Right atrium auricular region (tissue), 2 donors: ENCODE data around the gene UVSSA. TPM values are rescaled to one million over a fixed set of nuclear protein-coding genes. Genes with fewer than 3 reads are reported as not detected.
"Not testable (repeated sequence)": the region's sequence is repeated elsewhere in the genome, so short reads cannot be mapped to it uniquely, and the experiment has no call there.

Experiments used
- DNase-seq: peaks from one replicate; pipeline ENCODE4 v3.0.0-alpha.2; 2019; ENCODE audit warnings: low spot score
- H3K27ac ChIP-seq, 2 donors: fragments of 200-600 bp; sonication (generic); 1 replicate in 1 of 2; 2 replicates in 1 of 2; pipeline ENCODE4 v1.5.1; 2016 to 2019
- H3K27me3 ChIP-seq, 2 donors: fragments of 200-600 bp; sonication (generic); one replicate each; pipeline versions ENCODE4 v1.5.1 to v1.6.0; 2017 to 2019
- H3K36me3 ChIP-seq: fragments of 200-600 bp; sonication (generic); one replicate; pipeline ENCODE4 v1.5.1; 2016
- H3K4me1 ChIP-seq, 2 donors: fragments of 200-600 bp; sonication (generic); one replicate each; pipeline versions ENCODE4 v1.5.1 to v1.6.0; 2017 to 2019
- H3K4me3 ChIP-seq, 2 donors: fragments of 200-600 bp; sonication (generic); 1 replicate in 1 of 2; 2 replicates in 1 of 2; pipeline ENCODE4 v1.5.1; 2017 to 2019; ENCODE audit warnings: mild to moderate bottlenecking in 1 of 2, moderate library complexity in 1 of 2
- H3K9me3 ChIP-seq, 2 donors: fragments of 200-600 bp; sonication (generic); one replicate each; pipeline ENCODE4 v1.5.1; 2019
- CTCF ChIP-seq, 2 donors: fragments of 200-600 bp; sonication (generic); IDR thresholded peaks; one replicate each; pipeline ENCODE4 v1.5.1; 2019; ENCODE audit warnings: antibody characterized with exemption in 2 of 2
- total RNA-seq, 2 donors: library from RNA; depleted of rRNA; stranded (reverse); fragments of >200 nt; gene quantifications; one replicate each; pipeline ENCODE4 v1.1.0, GENCODE V29; 2016

Gene UVSSA
- total RNA-seq, 2 donors from 2014 or later, result 4.4 to 7.5 TPM

- Histone ChIP-seq H3K4me1 (no peaks in the 10 kb centered on the region), H3K4me3 (no peak overlapping the region), H3K9me3 (no peaks in the 10 kb centered on the region), H3K36me3 (no peaks in the 10 kb centered on the region), H3K27me3 (peaks cover 0 to 9% of the 10 kb centered on the region in 2 donors), H3K27ac (no peak overlapping the region)
- no peak for TF ChIP-seq CTCF (IDR thresholded peaks at IDR 0.05)
- peak; percentile 42 for DNase-seq
Observed at GRCh38 chr4:1418494-1419285, 71.7 kb downstream of the UVSSA start.

- DNase-seq, result peak; percentile 16
- H3K27me3 ChIP-seq, result peaks cover 0 to 3% of the 10 kb centered on the region in 2 donors
- H3K9me3 ChIP-seq, result no peaks in the 10 kb centered on the region
- no peak overlapping the region for H3K27ac ChIP-seq
- no peaks in the 10 kb centered on the region for H3K4me1 ChIP-seq
- no peaks in the 10 kb centered on the region for H3K36me3 ChIP-seq
- H3K4me3 ChIP-seq, result no peak overlapping the region
- no peak for TF ChIP-seq CTCF (IDR thresholded peaks at IDR 0.05)
Observed at GRCh38 chr4:1419708-1420107, 72.7 kb downstream of the UVSSA start.

GRCh38 chr4:1421657-1422056 is 74.6 kb downstream of the UVSSA start:
- H3K36me3 ChIP-seq, result no peaks in the 10 kb centered on the region
- no peaks in the 10 kb centered on the region for H3K27me3 ChIP-seq
- no peak for TF ChIP-seq CTCF (IDR thresholded peaks at IDR 0.05)
- H3K9me3 ChIP-seq, result no peaks in the 10 kb centered on the region
- no peak overlapping the region for H3K4me3 ChIP-seq
- H3K4me1 ChIP-seq, result no peaks in the 10 kb centered on the region
- no peak overlapping the region for H3K27ac ChIP-seq
- DNase-seq, result no peak

GRCh38 chr4:1427010-1427409 is 80.0 kb downstream of the UVSSA start:
- no peak for TF ChIP-seq CTCF (IDR thresholded peaks at IDR 0.05)
- Histone ChIP-seq H3K9me3 (no peaks in the 10 kb centered on the region), H3K27me3 (no peaks in the 10 kb centered on the region), H3K27ac (no peak overlapping the region), H3K4me3 (no peak overlapping the region), H3K4me1 (no peaks in the 10 kb centered on the region), H3K36me3 (no peaks in the 10 kb centered on the region)
- no peak for DNase-seq

- peak; percentile 26 for DNase-seq
- H3K36me3 ChIP-seq, H3K9me3 ChIP-seq, H3K27me3 ChIP-seq, H3K4me1 ChIP-seq, H3K4me3 ChIP-seq, H3K27ac ChIP-seq: not testable (repeated sequence)
Observed at GRCh38 chr4:1443688-1444172, 96.7 kb downstream of the UVSSA start.

Other genes with a start within 250 kb of the UVSSA start
- gene RNF212, start 233.6 kb upstream of the UVSSA start, total RNA-seq, result 1 to 10 TPM; 1.9 TPM
- gene SPON2, start 174.6 kb upstream of the UVSSA start, total RNA-seq, result 10 to 100 TPM; 13.0 to 20.8 TPM
- 100 to 1,000 TPM; 104 to 140 TPM for gene CTBP1, start 98.1 kb upstream of the UVSSA start, total RNA-seq
- gene MAEA, start 57.3 kb upstream of the UVSSA start, total RNA-seq, result 10 to 100 TPM; 46.0 to 51.7 TPM
- not detected for gene NKX1-1, start 59.2 kb downstream of the UVSSA start, total RNA-seq